ENCODE results near the gene P3H3. TPM values are rescaled to one million over a fixed set of nuclear protein-coding genes. Genes with fewer than 3 reads are reported as not detected.

Gene P3H3
- total RNA-seq, 3 donors from 2014 or later: 1.6 to 24.2 (median 5.2) TPM

DNA sequence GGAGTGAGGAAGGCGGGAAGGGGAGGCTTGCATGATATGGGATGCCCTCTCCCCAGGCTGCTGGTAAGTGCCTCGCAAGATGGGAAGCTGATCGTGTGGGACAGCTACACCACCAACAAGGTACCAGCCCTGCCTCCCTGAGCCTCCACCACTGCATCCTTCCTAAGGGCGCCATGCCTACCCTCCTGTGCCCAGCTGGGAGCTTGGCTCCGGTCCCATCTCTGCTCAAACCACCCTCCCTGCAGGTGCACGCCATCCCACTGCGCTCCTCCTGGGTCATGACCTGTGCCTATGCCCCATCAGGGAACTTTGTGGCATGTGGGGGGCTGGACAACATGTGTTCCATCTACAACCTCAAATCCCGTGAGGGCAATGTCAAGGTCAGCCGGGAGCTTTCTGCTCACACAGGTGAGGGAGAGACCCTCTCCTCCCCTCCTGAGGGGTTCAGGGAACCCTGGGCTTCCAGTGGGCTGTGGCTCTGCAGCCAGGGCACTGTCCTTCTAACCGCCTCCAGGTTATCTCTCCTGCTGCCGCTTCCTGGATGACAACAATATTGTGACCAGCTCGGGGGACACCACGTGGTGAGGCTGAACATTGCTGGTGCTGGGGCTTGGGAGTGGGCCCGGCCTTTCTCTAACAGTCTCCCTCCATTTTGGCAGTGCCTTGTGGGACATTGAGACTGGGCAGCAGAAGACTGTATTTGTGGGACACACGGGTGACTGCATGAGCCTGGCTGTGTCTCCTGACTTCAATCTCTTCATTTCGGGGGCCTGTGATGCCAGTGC is 15.1 kb downstream of the P3H3 start:
- intact Hi-C loops (cut with DNase I, micrococcal nuclease): no loop called here
- H3K4me3 ChIP-seq: no peak overlapping the region
- H3K4me1 ChIP-seq (ENCODE audit: low read depth): no peaks in the 10 kb centered on the region
- H3K9me3 ChIP-seq: no peaks in the 10 kb centered on the region
- ATAC-seq (peak; percentile 42), DNase-seq (no peak)
- TF ChIP-seq, protein P1, sequence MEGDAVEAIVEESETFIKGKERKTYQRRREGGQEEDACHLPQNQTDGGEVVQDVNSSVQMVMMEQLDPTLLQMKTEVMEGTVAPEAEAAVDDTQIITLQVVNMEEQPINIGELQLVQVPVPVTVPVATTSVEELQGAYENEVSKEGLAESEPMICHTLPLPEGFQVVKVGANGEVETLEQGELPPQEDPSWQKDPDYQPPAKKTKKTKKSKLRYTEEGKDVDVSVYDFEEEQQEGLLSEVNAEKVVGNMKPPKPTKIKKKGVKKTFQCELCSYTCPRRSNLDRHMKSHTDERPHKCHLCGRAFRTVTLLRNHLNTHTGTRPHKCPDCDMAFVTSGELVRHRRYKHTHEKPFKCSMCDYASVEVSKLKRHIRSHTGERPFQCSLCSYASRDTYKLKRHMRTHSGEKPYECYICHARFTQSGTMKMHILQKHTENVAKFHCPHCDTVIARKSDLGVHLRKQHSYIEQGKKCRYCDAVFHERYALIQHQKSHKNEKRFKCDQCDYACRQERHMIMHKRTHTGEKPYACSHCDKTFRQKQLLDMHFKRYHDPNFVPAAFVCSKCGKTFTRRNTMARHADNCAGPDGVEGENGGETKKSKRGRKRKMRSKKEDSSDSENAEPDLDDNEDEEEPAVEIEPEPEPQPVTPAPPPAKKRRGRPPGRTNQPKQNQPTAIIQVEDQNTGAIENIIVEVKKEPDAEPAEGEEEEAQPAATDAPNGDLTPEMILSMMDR (IDR thresholded peaks at IDR 0.05): no peak
- no peaks in the 10 kb centered on the region for H3K36me3 ChIP-seq (ENCODE audit: low read depth)

DNA sequence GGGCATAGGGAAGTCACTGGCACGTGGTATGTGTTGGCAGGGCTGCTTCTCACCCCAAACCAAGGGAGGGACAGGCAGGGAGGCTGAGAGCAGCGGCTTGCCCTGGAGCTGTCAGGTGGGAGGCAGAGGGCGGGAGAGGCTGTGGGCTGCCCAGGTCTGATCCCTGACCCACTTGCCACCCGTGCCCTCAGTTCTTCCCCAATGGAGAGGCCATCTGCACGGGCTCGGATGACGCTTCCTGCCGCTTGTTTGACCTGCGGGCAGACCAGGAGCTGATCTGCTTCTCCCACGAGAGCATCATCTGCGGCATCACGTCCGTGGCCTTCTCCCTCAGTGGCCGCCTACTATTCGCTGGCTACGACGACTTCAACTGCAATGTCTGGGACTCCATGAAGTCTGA is 17.2 kb downstream of the P3H3 start:
- TF ChIP-seq, protein P1 (IDR thresholded peaks at IDR 0.05): no peak
- H3K4me1 ChIP-seq (ENCODE audit: low read depth): peaks cover under 1% of the 10 kb centered on the region
- ATAC-seq (no peak), DNase-seq (no peak)
- intact Hi-C loops (cut with DNase I, micrococcal nuclease): no loop called here
- no peak overlapping the region for H3K4me3 ChIP-seq
- H3K36me3 ChIP-seq (ENCODE audit: low read depth): no peaks in the 10 kb centered on the region
- no peaks in the 10 kb centered on the region for H3K9me3 ChIP-seq

DNA sequence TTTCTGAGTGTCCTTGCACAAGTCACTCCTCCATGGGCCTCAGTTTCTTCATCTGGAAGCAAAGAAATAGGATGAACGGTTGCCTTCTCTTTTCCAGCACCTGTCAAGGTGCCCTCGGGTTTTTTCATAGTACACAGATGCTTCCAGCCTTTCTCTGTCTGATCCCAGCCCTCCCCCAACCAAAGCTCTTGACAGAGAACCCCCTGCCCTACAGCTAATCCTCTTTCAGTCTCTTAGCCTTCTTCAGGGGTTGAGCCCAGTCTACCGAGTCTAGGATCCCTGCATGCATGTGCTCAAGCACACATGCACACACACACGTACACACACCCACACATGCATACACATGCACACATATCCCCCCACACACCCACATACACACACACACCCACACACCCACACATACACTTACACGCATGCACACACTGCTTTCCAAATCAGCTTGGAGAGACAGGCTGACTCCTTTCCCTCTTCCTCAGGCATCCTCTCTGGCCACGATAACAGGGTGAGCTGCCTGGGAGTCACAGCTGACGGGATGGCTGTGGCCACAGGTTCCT is 18.2 kb downstream of the P3H3 start:
- peaks cover 8% of the 10 kb centered on the region for H3K4me1 ChIP-seq (ENCODE audit: low read depth)
- ATAC-seq (no peak), DNase-seq (no peak)
- intact Hi-C loops (cut with DNase I, micrococcal nuclease): no loop called here
- no peak overlapping the region for H3K4me3 ChIP-seq
- TF ChIP-seq, protein P1 (IDR thresholded peaks at IDR 0.05): no peak
- H3K9me3 ChIP-seq: no peaks in the 10 kb centered on the region
- no peaks in the 10 kb centered on the region for H3K36me3 ChIP-seq (ENCODE audit: low read depth)

DNA sequence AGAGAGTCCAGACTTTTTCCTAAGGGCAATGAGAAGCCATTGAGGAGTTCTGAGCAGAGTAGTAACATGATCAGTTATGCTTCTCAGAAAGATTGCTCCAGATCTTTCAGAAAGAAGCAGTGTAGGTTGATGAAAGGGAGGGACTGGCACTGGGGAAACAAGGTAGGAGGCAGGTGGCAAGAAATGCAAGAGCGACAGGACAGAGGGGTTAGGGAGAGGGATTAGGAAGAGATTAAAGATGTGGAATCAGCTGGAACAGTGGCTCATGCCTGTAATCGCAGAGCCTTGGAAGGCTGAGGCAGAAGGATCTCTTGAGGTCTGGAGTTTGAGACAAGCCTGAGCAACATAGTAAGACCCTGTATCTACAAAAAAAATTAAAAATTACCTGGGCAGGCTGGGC is 19.5 kb downstream of the P3H3 start:
- DNase-seq (no peak), ATAC-seq (no peak)
- no peak overlapping the region for H3K4me3 ChIP-seq
- intact Hi-C loops (cut with DNase I, micrococcal nuclease): no loop called here
- H3K9me3 ChIP-seq: no peaks in the 10 kb centered on the region
- TF ChIP-seq, protein P1 (IDR thresholded peaks at IDR 0.05): no peak
- H3K4me1 ChIP-seq (ENCODE audit: low read depth): peaks cover 8% of the 10 kb centered on the region
- H3K36me3 ChIP-seq (ENCODE audit: low read depth): no peaks in the 10 kb centered on the region

DNA sequence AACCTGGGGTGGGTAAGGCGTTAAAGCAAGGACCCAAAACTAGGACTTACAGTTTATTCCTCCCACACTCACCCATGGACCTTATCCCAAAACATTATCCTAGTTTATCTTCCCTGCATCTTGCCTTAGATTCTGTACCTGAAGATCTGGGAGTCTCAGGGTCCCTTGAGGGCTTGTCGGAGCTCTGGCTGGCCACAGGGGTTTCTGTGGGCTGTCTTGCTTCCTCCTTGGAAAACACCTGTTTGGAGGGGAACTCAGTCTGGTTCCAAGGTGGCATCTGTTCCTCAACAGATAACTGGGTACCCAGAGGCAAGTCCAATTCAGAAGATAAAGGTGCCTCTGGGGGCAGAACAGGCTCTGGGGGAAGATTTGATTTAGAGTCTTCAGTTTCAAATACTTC is 21.2 kb downstream of the P3H3 start:
- Histone ChIP-seq H3K4me3 (no peak overlapping the region), H3K4me1 (ENCODE audit: low read depth) (peaks cover 19% of the 10 kb centered on the region), H3K36me3 (ENCODE audit: low read depth) (no peaks in the 10 kb centered on the region), H3K9me3 (no peaks in the 10 kb centered on the region)
- DNase-seq: no peak
- intact Hi-C loops (cut with DNase I, micrococcal nuclease): no loop called here
- TF ChIP-seq, protein P1 (IDR thresholded peaks at IDR 0.05): no peak
- ATAC-seq: no peak

Data from mucosa of descending colon (tissue), 3 donors.